Measurements from ENCODE around the gene SEMA3B.
A peak's percentile ranks its signal among the peaks of the same experiment; 100 is the strongest.
"Not testable (repeated sequence)": the region's sequence is repeated elsewhere in the genome, so short reads cannot be mapped to it uniquely, and the experiment has no call there.

The SEMA3B gene

DNA sequence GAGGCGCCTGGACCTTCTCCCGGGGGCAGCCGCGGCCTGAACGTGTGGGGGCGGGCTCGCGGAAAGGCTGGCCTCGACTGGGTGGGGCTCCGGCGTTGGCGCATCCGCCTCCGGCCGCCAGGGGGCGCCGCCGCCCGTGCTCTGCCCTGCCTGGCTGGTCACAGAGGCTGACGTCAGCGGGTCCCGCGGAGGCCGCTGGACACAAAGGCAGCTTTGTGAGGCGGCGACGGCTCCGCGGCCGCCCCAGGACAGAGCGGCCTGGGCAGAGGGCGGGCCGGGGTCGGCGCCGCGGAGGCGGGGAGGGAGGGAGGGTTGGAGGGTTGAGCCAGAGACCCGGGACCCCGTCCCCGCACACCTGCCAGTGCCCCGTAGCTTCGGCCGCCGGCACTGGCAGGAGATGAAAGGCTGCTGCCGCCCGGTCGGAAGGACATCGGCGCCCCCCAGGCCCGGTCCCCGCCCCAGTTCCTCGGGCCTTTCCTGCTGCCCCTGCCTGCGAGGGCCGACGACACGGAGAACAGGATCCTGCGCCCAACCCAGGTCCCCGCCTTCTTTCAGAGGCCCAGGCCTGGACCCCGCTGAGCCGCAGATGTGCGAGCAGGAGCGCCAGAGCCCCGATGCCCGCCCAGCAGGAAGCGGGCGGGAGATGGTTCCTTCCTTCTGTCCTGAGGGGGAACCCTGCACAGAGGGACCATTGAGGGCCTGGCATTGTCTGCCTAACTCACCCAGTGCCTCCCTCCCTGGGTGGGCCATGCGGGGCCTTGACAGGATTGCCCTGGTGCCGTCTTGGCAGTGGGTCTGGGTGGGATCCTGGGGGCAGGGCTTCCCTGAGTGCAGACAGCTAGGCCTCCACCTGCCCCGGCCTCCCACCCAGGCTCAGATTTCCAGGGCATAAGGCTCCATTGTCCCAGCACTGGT lies 8.7 kb upstream of the SEMA3B start:
- peak; percentile 53 to 71 (median 64) for DNase-seq

DNA sequence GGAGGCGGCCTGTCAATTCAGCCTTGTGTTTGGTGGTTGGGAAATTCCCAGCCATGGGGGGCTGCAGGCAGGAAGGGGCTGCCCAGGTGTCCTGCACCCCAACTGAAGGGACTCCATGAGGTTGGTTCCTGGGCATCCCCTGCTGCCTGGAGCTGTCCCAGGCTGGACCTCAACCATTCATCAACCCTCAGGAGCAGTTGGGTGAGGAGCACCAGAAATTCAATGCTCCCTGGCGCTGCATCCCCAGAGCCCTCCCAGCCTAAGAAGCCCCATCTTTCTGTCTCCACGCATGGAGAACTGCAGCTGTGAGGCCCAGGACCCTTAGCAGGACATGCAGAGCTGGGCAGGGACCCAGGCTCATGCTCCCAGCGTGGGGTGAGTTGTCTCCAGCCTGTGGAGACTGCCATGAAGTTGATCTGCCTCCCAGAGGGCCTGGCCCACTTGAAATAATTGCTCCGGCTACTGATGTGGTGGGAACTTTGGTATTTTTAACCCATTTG lies 8.0 kb upstream of the SEMA3B start:
- no peak for DNase-seq

DNA sequence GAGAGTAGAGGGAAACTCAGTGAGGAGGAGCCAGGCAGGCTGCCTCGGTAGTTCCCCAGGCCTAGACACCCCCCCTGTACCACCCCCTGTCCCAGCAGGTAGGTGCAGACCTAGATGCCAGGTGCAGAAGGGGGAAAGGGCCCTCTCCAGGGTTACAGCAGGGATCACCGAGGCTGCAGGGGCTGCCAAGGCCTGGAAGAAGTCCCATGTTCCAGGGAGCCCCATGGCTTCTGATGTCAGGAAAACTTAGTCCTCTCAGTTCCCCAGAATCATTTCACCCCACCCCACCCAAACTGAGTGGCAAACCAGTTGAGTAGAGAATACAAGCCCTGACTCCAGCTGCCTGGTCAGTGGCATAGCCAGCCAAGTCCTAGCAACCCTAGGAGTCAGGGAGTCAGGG lies 7.4 kb upstream of the SEMA3B start:
- no peak for DNase-seq

DNA sequence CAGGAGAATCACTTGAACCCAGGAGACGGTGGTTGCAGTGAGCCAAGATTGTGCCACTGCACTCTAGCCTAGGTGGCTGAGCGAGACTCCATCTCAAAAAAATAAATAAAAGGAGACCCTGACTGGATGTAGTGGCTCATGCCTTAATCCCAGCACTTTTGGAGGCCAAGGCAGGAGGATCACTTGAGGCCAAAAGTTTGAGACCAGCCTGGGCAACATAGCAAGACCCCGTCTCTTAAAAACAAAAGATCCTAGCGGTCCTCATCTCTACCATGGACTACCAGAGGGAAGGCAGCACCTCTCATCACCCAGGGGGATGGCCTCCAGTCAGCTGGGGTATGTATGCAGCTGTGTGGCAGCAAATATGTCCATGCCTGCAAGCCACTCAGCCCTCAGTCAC lies 6.7 kb upstream of the SEMA3B start:
- DNase-seq: not testable (repeated sequence)

DNA sequence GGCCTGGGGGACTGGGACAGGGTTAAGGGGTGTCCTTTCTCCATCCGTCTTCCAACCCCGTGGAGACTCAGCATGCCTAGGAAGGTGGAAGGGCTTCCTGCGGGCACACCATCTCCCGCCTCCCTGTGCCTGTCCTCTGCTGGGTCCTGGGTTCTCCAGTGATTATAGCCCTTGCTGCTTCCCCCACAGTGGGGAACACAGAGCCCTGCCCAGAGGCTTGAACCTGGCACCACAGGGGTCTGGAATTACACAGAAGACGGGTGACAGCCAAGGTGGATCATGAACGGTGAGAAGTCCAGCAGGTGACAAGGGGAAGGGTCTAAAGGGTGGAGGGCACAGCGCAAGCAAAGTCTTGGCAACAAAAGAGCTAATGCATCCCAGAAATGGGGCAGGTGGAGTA lies 6.2 kb upstream of the SEMA3B start:
- no peak for DNase-seq

DNA sequence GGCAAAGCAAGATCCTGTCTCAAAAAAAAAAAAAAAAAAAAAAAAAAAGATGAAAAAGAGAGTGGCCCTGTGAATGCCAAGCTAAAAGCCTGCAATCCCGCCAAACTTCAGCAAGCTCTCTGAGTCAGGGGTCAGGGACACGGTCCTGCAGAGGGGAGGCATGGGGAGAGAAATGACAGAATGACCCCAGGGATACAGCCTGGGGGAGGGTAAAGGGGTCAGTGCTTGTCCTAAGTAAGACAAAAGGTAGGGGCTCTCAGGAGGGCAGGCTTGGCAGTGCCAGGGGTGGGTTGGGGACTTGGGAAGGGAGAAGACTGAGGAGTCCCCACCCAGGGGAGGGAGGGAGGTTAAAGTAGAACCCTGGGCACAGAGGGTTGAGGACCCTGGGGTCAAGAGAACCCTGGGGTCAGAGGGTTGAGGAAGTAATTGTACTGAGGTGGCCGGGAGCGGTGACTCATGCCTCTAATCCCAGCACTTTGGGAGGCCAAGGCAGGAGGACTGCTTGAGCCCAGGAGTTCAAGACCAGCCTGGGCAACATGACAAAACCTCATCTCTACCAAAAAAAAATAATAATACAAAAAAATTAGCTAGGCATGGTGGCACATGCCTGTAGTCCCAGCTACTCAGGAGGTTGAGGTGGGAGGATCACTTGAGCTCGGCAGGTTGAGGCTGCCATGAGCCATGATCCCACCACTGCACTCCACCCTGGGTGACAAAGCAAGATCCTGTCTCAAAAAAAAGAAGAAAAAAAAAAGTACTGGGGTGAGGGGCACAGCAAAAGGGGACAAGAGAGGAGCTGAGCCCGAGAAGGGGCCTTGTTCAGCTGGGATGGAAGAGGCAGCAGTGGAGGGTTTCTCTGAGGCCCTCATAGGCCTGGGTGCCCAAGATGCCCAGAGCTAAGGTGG lies 5.2 kb upstream of the SEMA3B start:
- DNase-seq: no peak

DNA sequence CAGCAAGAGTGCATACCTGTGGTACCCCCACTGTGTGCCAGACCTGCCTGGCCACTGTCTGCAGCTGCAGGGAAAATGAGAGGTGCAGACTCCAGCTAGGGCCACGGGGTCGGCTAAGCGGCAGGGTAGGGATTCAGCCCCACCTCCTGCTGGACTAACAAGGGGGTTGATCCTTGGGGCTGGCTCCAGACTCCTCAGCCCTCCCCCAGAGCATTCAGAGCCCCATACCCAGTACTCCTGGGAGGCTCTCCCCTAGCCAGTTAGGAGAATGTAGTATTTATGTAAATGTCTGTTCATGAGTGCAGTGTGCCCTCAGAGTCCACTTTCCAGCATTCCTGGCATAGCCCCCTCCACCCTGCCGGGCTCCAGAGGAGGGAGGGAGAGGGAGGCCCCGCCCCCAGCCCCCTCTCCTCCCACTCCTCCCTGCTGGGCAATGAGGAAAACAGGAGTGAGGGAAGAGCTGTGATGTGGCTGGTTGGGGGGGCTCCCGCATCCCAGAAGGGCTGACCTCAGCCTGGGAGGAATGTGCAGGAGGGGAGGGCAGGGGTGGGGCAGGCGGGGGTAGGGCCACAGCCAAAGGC lies 4.5 kb upstream of the SEMA3B start:
- no peak for DNase-seq

DNA sequence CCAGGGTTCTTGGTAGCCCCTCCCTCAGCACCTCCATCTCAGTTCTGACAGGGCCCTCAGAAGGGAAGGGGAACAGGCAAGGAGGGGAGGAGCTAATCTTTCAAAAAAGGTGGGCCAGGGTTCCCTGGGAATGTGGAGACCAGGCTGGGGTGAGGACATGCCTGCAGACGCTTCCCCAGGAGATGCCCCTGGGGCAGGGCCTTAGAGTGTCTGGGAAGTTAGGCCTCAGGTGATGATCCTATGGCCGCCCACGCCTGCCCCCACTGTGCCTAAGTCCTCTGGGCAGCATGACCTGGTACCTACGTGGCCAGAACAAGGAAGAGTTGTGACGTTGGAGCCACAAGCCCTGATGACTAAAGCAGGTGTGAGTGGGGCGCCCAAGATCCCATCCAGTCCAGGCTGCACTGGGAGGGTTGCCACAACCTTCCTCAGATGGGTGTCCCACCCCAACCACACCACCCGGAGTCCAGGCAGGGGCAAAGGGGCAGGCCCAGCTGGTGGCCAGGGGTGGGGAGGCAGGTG lies 3.9 kb upstream of the SEMA3B start:
- no peak for DNase-seq

DNA sequence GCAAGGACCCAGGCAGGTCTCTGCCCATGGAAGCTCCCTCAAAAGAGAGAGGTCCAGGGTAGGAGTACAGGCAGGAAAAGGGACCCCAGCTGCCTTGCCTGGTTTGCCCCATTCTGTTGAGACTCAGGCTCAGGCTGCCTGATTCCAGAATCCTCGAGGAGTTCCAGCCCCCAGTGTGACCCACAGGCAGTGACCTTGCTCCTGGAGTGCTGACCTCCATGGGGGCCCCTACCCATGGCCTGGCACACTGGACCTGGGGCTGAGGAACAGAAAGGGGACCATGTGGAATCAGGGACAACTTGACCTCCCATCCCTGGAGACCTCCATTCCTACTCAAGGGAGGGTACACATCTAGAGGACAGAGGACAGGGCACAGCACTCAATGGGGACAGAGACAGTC lies 3.4 kb upstream of the SEMA3B start:
- DNase-seq: no peak

DNA sequence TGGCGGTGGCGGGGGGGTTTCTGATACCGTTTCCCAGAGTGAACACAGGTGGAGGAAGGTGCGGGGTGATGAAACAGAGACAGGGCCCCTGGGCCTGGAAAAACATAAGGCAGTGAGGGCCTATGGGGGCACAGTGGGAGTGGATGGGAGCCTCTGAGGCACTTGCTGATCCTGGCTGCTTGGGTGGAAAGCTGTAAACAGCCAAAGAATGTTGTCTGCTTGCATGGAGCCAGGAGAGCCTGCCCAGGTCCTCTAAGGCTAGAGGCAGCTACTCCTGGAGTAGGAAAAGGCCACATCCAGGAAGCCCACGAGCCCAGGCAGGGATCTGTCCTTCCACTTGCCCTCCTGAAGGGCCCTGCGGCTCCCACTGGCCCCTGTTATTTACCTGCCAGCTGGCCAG lies 2.9 kb upstream of the SEMA3B start:
- DNase-seq: no peak

DNA sequence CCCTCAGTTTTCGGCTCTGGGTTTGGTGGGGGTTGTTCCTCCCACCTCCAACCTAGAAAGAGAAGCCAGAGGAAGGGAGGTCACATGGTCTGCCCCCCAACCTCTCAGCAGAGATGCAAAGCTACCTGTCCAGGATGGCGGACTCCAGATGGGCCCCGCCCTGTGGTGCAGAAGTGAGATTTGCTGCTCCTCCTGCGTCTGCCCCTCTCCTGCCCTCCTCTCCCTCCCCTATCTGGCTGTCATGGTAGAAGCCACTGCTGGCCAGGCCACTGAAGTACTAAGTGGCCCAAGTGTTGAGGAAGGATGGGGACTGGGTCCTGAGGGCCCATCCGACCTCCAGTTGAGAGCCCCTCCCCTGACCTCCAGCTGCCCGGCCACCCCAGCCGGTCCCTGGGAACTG lies 2.1 kb upstream of the SEMA3B start:
- no peak for DNase-seq

DNA sequence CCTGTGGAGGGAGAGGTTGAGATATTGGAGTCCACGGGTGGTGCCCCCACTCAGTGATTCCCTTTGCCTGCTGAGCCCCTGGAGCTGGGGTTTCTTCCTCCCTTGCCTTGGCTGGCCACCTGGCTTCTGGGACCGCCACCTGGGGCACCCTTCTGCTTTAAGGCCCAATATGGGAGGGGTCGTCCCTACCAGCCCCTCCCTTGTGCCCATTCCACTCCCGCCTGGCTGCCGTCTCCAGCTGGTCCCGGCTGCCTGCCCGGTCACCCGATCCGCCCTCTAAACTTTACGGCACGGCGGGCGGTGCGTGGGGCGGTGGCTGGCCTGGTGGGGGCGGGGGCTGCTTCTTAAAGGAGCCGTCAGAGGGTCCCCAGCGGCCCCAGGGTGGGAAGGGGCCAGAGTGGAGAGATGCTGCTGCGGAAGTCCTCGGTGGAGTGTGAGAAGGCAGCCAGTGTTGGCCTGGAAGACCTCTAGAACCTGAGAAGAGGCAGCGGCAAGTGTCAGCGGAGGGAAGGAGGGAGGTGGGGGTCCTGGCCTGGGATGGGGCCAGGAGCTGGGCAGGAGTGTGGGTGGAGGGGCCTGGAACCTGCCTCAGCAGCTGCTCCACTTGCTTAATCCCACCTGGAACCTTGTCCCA lies 1.6 kb upstream of the SEMA3B start:
- DNase-seq: no peak

DNA sequence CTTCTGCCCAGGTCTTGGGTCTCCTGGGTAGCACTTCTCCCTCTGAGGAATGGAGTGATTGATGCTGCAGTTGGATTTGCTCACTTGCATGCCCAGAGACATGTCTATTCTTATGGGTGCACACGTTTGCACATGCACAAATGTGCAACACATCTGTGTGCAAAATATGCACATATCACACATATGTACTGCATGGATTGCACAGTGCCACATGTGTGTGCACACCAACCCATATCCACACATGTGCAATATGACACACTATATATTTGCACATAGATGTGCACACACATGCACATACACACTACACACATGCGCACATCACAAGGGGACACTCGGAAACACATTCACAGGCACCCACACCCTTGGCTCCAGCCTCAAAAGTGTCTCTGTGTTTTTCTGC lies 671 bp upstream of the SEMA3B start:
- DNase-seq: no peak

DNA sequence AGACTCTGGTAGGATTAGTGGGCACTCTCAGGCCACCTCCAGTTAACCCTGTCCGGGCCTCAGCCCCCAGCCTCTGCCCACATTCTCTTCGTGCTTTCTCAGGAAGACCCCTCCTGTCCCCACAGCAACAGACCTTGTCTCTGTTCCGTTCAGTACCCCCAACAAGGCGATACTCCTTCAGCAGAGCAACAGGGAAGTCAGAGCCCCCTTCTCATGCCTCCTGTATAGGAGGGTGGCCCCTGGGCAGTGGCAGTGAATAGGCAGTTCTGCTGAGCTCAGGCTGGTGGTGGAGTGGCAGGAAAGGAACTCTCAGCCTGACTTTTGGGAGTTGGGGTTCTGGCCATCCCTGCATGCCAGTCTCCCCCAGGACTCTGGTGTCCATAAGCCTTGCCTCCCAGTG lies 513 bp downstream of the SEMA3B start:
- DNase-seq: no peak

DNA sequence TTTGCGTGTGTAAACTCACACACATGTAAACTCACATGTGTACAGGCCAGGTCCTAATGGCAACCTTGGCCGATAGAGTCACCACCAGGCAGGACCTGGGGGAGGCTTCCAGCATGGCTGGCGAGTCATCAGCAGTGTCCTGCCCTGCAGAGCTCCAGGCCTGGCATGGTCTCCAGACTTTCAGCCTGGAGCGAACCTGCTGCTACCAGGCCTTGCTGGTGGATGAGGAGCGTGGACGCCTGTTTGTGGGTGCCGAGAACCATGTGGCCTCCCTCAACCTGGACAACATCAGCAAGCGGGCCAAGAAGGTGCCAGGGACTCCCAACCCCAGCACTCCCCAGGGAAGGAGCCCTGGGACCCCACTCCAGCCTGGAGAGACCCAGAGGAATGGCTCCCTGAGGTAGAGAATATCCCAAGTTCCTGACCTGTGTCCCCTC lies 1.0 kb downstream of the SEMA3B start:
- no peak for DNase-seq

DNA sequence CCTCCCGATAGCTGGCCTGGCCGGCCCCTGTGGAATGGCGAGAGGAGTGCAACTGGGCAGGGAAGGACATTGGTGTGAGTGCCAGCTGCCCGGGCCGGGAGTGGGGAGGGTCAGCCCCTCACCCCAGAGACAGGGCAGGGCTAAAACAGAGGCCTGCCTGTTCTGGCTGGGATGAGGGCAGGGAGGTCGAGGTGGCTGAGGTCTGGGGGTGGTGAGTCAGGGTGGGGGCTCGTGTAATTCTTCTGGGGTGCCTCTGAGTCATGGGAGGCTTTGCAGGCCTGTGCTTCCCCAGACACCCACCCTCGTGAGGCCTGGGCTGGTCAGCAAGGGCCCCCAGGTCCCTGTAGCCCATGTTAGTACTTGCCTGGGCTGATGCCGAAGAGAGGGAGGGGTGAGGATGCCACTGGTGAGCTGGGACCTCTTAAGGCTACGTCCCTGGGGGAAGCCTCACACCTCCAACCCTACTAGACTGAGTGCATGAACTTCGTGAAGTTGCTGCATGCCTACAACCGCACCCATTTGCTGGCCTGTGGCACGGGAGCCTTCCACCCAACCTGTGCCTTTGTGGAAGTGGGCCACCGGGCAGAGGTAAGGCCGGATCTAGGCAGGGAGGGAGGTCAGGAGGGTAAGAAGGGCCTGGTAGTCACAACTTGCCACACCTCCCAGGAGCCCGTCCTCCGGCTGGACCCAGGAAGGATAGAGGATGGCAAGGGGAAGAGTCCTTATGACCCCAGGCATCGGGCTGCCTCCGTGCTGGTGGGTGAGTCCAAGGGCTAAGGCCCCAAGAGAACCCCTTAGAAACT lies 1.7 kb downstream of the SEMA3B start:
- no peak for DNase-seq

DNA sequence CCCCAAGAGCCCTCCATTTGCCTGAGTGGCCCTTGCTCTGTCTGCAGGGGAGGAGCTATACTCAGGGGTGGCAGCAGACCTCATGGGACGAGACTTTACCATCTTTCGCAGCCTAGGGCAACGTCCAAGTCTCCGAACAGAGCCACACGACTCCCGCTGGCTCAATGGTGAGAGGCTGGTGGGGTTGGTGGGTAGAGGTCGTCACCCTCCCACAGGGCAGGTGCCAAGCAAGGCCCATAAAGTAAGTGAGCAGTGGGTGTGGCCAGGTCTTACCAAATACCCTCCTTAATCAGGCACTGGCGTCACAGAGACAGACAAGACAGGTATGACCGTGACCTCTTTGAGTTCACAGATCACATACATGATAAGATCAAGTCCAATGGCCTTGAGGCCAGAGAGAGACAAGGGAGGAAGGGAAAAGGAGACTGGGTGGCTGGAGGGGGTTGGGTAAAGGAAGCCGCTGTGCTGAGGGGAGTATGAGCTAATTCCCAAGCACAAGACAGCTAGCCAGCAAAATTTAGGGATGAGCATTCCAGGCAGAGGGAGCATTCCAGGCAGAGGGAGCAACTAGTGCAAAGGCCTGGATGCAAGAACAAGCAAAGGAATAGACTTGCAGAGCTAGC lies 2.5 kb downstream of the SEMA3B start:
- DNase-seq: no peak

DNA sequence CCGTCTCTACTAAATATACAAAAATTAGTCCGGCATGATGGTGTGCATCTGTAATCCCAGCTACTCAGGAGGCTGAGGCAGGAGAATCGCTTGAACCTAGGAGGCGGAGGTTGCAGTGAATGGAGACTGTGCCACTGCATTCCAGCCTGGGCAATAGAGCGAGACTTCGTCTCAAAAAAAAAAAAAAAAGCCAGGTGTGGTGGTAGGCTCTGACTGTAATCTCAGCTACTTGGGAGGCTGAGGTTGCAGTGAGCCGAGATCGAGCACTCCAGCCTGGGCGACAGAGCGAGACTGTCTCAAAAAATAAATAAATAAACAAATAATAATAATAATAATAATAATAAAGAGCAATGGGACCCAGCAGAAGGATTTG lies 3.6 kb downstream of the SEMA3B start:
- DNase-seq: not testable (repeated sequence)

DNA sequence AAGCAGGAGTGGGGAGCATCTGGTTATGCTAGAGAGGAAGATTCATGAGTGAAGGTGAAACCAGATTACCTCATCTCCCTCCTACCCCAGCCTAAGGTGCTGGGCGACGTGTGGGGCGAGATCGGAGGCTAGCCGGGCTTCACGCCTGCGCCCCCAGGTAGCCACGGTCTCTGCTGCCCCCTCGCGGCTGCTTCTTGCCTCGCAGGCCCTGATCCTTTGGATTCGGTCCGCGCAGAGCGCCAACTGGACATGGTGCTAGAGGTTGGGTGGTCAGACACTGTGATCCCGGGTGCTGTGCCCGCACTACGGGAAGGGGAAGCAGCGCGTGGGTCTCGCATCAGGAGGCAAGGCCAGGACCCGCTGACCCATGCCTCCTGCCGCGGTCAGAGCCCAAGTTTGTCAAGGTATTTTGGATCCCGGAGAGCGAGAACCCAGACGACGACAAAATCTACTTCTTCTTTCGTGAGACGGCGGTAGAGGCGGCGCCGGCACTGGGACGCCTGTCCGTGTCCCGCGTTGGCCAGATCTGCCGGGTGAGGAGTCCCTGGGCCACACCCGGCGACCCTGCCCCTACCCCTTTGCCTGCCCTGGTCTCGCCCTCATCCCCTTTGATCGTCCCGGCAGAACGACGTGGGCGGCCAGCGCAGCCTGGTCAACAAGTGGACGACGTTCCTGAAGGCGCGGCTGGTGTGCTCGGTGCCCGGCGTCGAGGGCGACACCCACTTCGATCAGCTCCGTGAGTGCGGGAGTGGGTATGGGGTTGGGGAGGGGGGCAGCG lies 4.2 kb downstream of the SEMA3B start:
- DNase-seq: peak; percentile 71 to 93 (median 82)

DNA sequence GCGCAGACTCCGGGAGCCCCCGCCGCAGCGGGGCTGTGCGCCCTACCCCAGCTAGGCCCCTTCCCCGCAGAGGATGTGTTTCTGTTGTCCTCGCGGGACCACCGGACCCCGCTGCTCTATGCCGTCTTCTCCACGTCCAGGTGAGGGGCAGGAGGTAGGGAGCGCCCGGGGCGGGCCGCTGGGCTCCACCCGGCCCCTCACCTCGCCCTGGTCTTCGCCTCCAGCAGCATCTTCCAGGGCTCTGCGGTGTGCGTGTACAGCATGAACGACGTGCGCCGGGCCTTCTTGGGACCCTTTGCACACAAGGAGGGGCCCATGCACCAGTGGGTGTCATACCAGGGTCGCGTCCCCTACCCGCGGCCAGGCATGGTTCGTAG lies 4.7 kb downstream of the SEMA3B start:
- no peak for DNase-seq
